A673 (cell line): ENCODE measurements around the gene TPK1.

ENCODE experiments used
- CTCF ChIP-seq: fragments of 300-800, 200-600 bp; sonication (generic); conservative IDR thresholded peaks from 2 replicates; pipeline ENCODE4 v1.5.1; 2017; ENCODE audit warnings: low read depth, mild to moderate bottlenecking, antibody characterized with exemption, low read length, moderate library complexity, mixed read lengths
- EZH2 ChIP-seq: fragments of 200-600 bp; sonication (generic); IDR thresholded peaks from 2 replicates; pipeline ENCODE4 v1.6.1; 2017; ENCODE audit warnings: borderline replicate concordance, low read depth, mild to moderate bottlenecking, mixed read lengths, antibody characterized with exemption, low read length; ENCODE audit not compliant: poor library complexity, severe bottlenecking

- TF ChIP-seq EZH2: no peak
- TF ChIP-seq CTCF: no peak
Measured at GRCh38 chr7:144622745-144623144, 213.1 kb downstream of the TPK1 start.
